Left lung (tissue), 10 donors: ENCODE data around the gene TNNI3K. TPM values are rescaled to one million over a fixed set of nuclear protein-coding genes. Genes with fewer than 3 reads are reported as not detected.

Experiments
- ATAC-seq: fragments of 200-7000 bp; cut with Tn5 transposase; one replicate; pipeline ENCODE4 v1.9.1; 2020; ENCODE audit warnings: moderate library complexity
- DNase-seq, 4 donors: peaks; one replicate each; pipeline ENCODE4 v3.0.0-alpha.2; 2013 to 2020
- H3K27ac ChIP-seq, 2 donors: fragments of 200-600 bp; sonication (generic) in 1 of 2; one replicate each; pipeline versions ENCODE4 v1.5.0 to v1.8.0; 2020 to 2021
- H3K27me3 ChIP-seq, 2 donors: fragments of 200-600 bp; sonication (generic) in 1 of 2; one replicate each; pipeline versions ENCODE4 v1.5.0 to v1.8.0; 2020 to 2021
- H3K36me3 ChIP-seq, 2 donors: fragments of 200-600 bp; sonication (generic) in 1 of 2; one replicate each; pipeline versions ENCODE4 v1.5.0 to v1.8.0; 2020 to 2021
- H3K4me1 ChIP-seq, 2 donors: fragments of 200-600 bp; one replicate each; pipeline ENCODE4 v1.8.0; 2021
- H3K4me3 ChIP-seq, 2 donors: fragments of 200-600 bp; sonication (generic) in 1 of 2; one replicate each; pipeline versions ENCODE4 v1.5.0 to v1.8.0; 2020 to 2021; ENCODE audit warnings: mild to moderate bottlenecking in 1 of 2
- H3K9me3 ChIP-seq, 2 donors: fragments of 200-600 bp; sonication (generic) in 1 of 2; one replicate each; pipeline versions ENCODE4 v1.5.0 to v1.8.0; 2020 to 2021
- CTCF ChIP-seq, 2 donors: fragments of 200-600 bp; sonication (generic) in 1 of 2; IDR thresholded peaks; one replicate each; pipeline versions ENCODE4 v1.5.0 to v1.8.0; 2021; ENCODE audit warnings: antibody characterized with exemption in 2 of 2
- intact Hi-C, 2 donors: fragments of 100-400 bp; cut with DNase I; formaldehyde crosslinking; loops; one replicate each; pipeline versions ENCODE4 v1.11.2 to v1.14.2; 2022
- polyA plus RNA-seq, 6 donors: library from polyadenylated mRNA; unstranded; fragments of 120-200 nt; gene quantifications; one replicate each; pipeline ENCODE4 v1.2.1, GENCODE V29; 2013; ENCODE audit not compliant: insufficient read length in 6 of 6
- total RNA-seq, 2 donors: library from RNA; stranded (reverse); fragmentation: NEBNext Ultra II Directional; extraction: Animal tissue kit (Norgen Biotek cat#: 25700); gene quantifications; one replicate each; pipeline ENCODE4 v1.2.1, GENCODE V29; 2021
- donor health status: DM: no; HTN: yes; CAD: no.
- donor health status: DM: no; HTN: no; CAD: no.

TNNI3K gene
- total and polyA plus RNA-seq, 8 donors, result 0.38 to 2.0 (median 1.1) TPM

- Histone ChIP-seq H3K27ac (no peak overlapping the region), H3K4me3 (no peak overlapping the region), H3K9me3 (no peaks in the 10 kb centered on the region), H3K27me3 (no peaks in the 10 kb centered on the region), H3K4me1 (no peaks in the 10 kb centered on the region), H3K36me3 (no peaks in the 10 kb centered on the region)
- intact Hi-C loops, result no loop called here
- DNase-seq, result no peak
- no peak for TF ChIP-seq CTCF (IDR thresholded peaks at IDR 0.05)
- no peak for ATAC-seq
These were observed 349.0 kb downstream of the TNNI3K start for GRCh38 chr1:74584185-74584584.

GRCh38 chr1:74586253-74586897 lies 351.2 kb downstream of the TNNI3K start:
- no peak for DNase-seq
- no peak for TF ChIP-seq CTCF (IDR thresholded peaks at IDR 0.05)
- H3K4me3 ChIP-seq, result no peak overlapping the region
- no peaks in the 10 kb centered on the region for H3K4me1 ChIP-seq
- no peak for ATAC-seq
- H3K27ac ChIP-seq, result no peak overlapping the region
- intact Hi-C loops, result no loop called here
- no peaks in the 10 kb centered on the region for H3K27me3 ChIP-seq
- H3K36me3 ChIP-seq, result no peaks in the 10 kb centered on the region
- H3K9me3 ChIP-seq, result no peaks in the 10 kb centered on the region

GRCh38 chr1:74587888-74588287 lies 352.7 kb downstream of the TNNI3K start:
- Histone ChIP-seq H3K9me3 (no peaks in the 10 kb centered on the region), H3K4me3 (no peak overlapping the region), H3K36me3 (no peaks in the 10 kb centered on the region), H3K27me3 (no peaks in the 10 kb centered on the region), H3K27ac (no peak overlapping the region), H3K4me1 (no peaks in the 10 kb centered on the region)
- intact Hi-C loops, result no loop called here
- DNase-seq, result no peak
- ATAC-seq, result no peak
- TF ChIP-seq CTCF (IDR thresholded peaks at IDR 0.05), result no peak

GRCh38 chr1:74590288-74590687 lies 355.1 kb downstream of the TNNI3K start:
- Histone ChIP-seq H3K27ac (no peak overlapping the region), H3K4me3 (no peak overlapping the region), H3K36me3 (no peaks in the 10 kb centered on the region), H3K9me3 (no peaks in the 10 kb centered on the region), H3K4me1 (no peaks in the 10 kb centered on the region), H3K27me3 (no peaks in the 10 kb centered on the region)
- intact Hi-C loops, result no loop called here
- DNase-seq (no peak), ATAC-seq (no peak)
- TF ChIP-seq CTCF (IDR thresholded peaks at IDR 0.05), result no peak

- Histone ChIP-seq H3K9me3 (no peaks in the 10 kb centered on the region), H3K4me1 (no peaks in the 10 kb centered on the region), H3K27ac (no peak overlapping the region), H3K27me3 (no peaks in the 10 kb centered on the region), H3K4me3 (no peak overlapping the region), H3K36me3 (no peaks in the 10 kb centered on the region)
- no peak for DNase-seq
- intact Hi-C loops, result no loop called here
- no peak for TF ChIP-seq CTCF (IDR thresholded peaks at IDR 0.05)
- no peak for ATAC-seq
These were observed 356.8 kb downstream of the TNNI3K start for GRCh38 chr1:74591949-74592348.
